ENCODE data around the gene TMEM178B. TPM values are rescaled to one million over a fixed set of nuclear protein-coding genes. Genes with fewer than 3 reads are reported as not detected.
"Not testable (repeated sequence)": the region's sequence is repeated elsewhere in the genome, so short reads cannot be mapped to it uniquely, and the experiment has no call there.

TMEM178B gene
- total and polyA plus RNA-seq, 3 experiments from 2014 or later: 0.02 to 1.1 (median 0.97) TPM

GRCh38 chr7:141161550-141162535, 88.0 kb downstream of the TMEM178B start:
- no peaks in the 10 kb centered on the region for H3K9me3 ChIP-seq (ENCODE audit: low read length)
- Mint-ChIP-seq H3K9me3 (peaks cover 0 to 2% (median 0%) of the 10 kb centered on the region in 5 donors), H3K4me3 (no peak overlapping the region), H3K27ac (no peak overlapping the region), H3K27me3 (peaks cover 7 to 22% of the 10 kb centered on the region in 2 donors), H3K4me1 (no peaks in the 10 kb centered on the region), H3K36me3 (no peaks in the 10 kb centered on the region)
- H3K27ac ChIP-seq (ENCODE audit: low read depth, low read length): no peak overlapping the region
- H3K4me1 ChIP-seq (ENCODE audit: insufficient read depth, low read length): no peaks in the 10 kb centered on the region
- H3K4me3 ChIP-seq (ENCODE audit: low read length): no peak overlapping the region
- no peaks in the 10 kb centered on the region for H3K27me3 ChIP-seq (ENCODE audit: insufficient read depth, low read length, poor library complexity, severe bottlenecking)
- H3K36me3 ChIP-seq (ENCODE audit: insufficient read depth, low read length): no peaks in the 10 kb centered on the region
- no peak for DNase-seq
- ChIA-PET POLR2A (no interaction called here), CTCF (no interaction called here)

- H3K4me3 Mint-ChIP-seq: no peak overlapping the region
- H3K4me1 ChIP-seq (ENCODE audit: insufficient read depth, low read length): no peaks in the 10 kb centered on the region
- H3K27ac Mint-ChIP-seq: no peak overlapping the region
- no peak overlapping the region for H3K27ac ChIP-seq (ENCODE audit: low read depth, low read length)
- peaks cover 0 to 24% of the 10 kb centered on the region in 2 donors for H3K27me3 Mint-ChIP-seq
- CTCF ChIA-PET: no interaction called here
- no peaks in the 10 kb centered on the region for H3K36me3 ChIP-seq (ENCODE audit: insufficient read depth, low read length)
- H3K27me3 ChIP-seq (ENCODE audit: insufficient read depth, low read length, poor library complexity, severe bottlenecking): no peaks in the 10 kb centered on the region
- POLR2A ChIA-PET: no interaction called here
- no peak for DNase-seq
- no peaks in the 10 kb centered on the region for H3K4me1 Mint-ChIP-seq
- no peaks in the 10 kb centered on the region for H3K36me3 Mint-ChIP-seq
- H3K4me3 ChIP-seq (ENCODE audit: low read length): no peak overlapping the region
- H3K9me3 ChIP-seq (ENCODE audit: low read length): no peaks in the 10 kb centered on the region
- H3K9me3 Mint-ChIP-seq: peaks cover 0 to 2% (median 0%) of the 10 kb centered on the region in 5 donors
Measured at GRCh38 chr7:141165521-141165920, 91.7 kb downstream of the TMEM178B start.

DNA sequence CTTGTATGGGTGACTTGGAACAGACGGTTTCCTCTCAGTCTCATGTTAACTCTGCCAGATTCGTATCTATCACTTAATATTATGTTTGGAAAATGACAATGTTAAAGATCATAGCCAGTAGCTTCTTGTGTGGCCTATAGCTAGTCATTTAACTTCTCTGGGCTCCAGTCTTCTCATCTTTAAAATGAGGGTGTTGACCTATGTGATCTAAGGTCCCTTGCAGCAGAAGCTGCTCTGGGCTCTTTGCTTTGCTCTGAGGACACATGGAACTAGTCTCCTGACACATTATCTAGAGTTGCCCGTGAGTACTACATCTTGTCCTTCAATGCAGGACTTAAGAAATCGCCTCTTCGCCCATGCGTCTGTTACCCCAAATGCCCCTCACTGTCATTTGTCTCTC, 93.1 kb downstream of the TMEM178B start:
- no peak for DNase-seq
- ChIA-PET POLR2A (no interaction called here), CTCF (no interaction called here)
- Histone ChIP-seq H3K27ac (ENCODE audit: low read depth, low read length) (no peak overlapping the region), H3K9me3 (ENCODE audit: low read length) (no peaks in the 10 kb centered on the region), H3K27me3 (ENCODE audit: insufficient read depth, low read length, poor library complexity, severe bottlenecking) (no peaks in the 10 kb centered on the region), H3K4me1 (ENCODE audit: insufficient read depth, low read length) (no peaks in the 10 kb centered on the region), H3K4me3 (ENCODE audit: low read length) (no peak overlapping the region), H3K36me3 (ENCODE audit: insufficient read depth, low read length) (no peaks in the 10 kb centered on the region)
- Mint-ChIP-seq H3K27ac (no peak overlapping the region), H3K27me3 (peaks cover 0 to 23% of the 10 kb centered on the region in 2 donors), H3K36me3 (no peaks in the 10 kb centered on the region), H3K9me3 (peaks cover 0 to 2% (median 0%) of the 10 kb centered on the region in 5 donors), H3K4me1 (no peaks in the 10 kb centered on the region), H3K4me3 (no peak overlapping the region)

- CTCF ChIA-PET: no interaction called here
- no peaks in the 10 kb centered on the region for H3K27me3 ChIP-seq (ENCODE audit: insufficient read depth, low read length, poor library complexity, severe bottlenecking)
- H3K4me3 Mint-ChIP-seq: no peak overlapping the region
Measured at GRCh38 chr7:141167381-141167964, 93.6 kb downstream of the TMEM178B start.

GRCh38 chr7:141169157-141169556, 95.3 kb downstream of the TMEM178B start:
- CTCF ChIA-PET; H3K4me3 ChIP-seq (ENCODE audit: low read length); H3K27ac Mint-ChIP-seq; H3K4me1 Mint-ChIP-seq; H3K9me3 ChIP-seq (ENCODE audit: low read length); DNase-seq; H3K36me3 ChIP-seq (ENCODE audit: insufficient read depth, low read length); H3K27me3 ChIP-seq (ENCODE audit: insufficient read depth, low read length, poor library complexity, severe bottlenecking); H3K27ac ChIP-seq (ENCODE audit: low read depth, low read length); POLR2A ChIA-PET; H3K36me3 Mint-ChIP-seq; H3K9me3 Mint-ChIP-seq; H3K4me1 ChIP-seq (ENCODE audit: insufficient read depth, low read length); H3K4me3 Mint-ChIP-seq: not testable (repeated sequence)
- H3K27me3 Mint-ChIP-seq: peaks cover 0 to 21% of the 10 kb centered on the region in 2 donors

More at GRCh38 chr7:141167381-141167964, 93.6 kb downstream of the TMEM178B start:
- DNase-seq: no peak
- Mint-ChIP-seq H3K27me3 (peaks cover 0 to 19% of the 10 kb centered on the region in 2 donors), H3K36me3 (no peaks in the 10 kb centered on the region), H3K9me3 (peaks cover 0 to 2% (median 0%) of the 10 kb centered on the region in 5 donors), H3K4me1 (no peaks in the 10 kb centered on the region), H3K27ac (no peak overlapping the region)
- Histone ChIP-seq H3K9me3 (ENCODE audit: low read length) (no peaks in the 10 kb centered on the region), H3K4me1 (ENCODE audit: insufficient read depth, low read length) (no peaks in the 10 kb centered on the region), H3K4me3 (ENCODE audit: low read length) (no peak overlapping the region), H3K27ac (ENCODE audit: low read depth, low read length) (no peak overlapping the region), H3K36me3 (ENCODE audit: insufficient read depth, low read length) (no peaks in the 10 kb centered on the region)
- POLR2A ChIA-PET: no interaction called here

DNA sequence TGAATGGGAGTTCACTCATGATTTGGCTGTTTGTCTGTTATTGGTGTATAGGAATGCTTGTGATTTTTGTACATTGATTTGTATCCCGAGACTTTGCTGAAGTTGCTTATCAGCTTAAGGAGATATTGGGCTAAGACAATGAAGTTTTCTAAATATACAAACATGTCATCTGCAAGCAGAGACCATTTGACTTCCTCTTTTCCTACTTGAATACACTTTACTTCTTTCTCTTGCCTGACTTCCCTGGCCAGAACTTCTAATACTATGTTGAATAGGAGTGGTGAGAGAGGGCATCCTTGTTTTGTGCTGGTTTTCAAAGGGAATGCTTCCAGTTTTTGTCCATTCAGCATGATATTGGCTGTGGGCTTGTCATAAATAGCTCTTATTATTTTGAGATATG, 101.9 kb downstream of the TMEM178B start:
- H3K9me3 Mint-ChIP-seq; H3K4me3 Mint-ChIP-seq; H3K27ac Mint-ChIP-seq; H3K9me3 ChIP-seq (ENCODE audit: low read length); H3K4me3 ChIP-seq (ENCODE audit: low read length); DNase-seq; H3K4me1 ChIP-seq (ENCODE audit: insufficient read depth, low read length); H3K36me3 Mint-ChIP-seq; H3K36me3 ChIP-seq (ENCODE audit: insufficient read depth, low read length); CTCF ChIA-PET; H3K27me3 ChIP-seq (ENCODE audit: insufficient read depth, low read length, poor library complexity, severe bottlenecking); POLR2A ChIA-PET; H3K27ac ChIP-seq (ENCODE audit: low read depth, low read length): not testable (repeated sequence)
- Mint-ChIP-seq H3K27me3 (peaks cover 0 to 11% of the 10 kb centered on the region in 2 donors), H3K4me1 (peaks cover 14 to 21% (median 17%) of the 10 kb centered on the region in 3 donors)

DNA sequence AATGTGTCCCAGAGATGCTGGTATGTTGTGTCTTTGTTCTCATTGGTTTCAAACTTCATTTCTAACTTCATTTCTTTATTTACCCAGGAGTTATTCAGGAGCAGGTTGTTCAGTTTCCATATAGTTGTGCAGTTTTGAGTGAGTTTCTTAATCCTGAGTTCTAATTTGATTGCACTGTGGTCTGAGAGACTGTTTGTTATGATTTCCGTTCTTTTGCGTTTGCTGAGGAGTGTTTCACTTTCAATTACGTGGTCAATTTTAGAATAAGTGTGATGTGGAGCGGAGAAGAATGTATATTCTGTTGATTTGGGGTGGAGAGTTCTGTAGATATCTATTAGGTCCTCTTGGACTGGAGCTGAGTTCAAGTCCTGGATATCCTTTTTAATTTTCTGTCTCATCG, 103.3 kb downstream of the TMEM178B start:
- DNase-seq; H3K4me1 ChIP-seq (ENCODE audit: insufficient read depth, low read length); H3K27me3 ChIP-seq (ENCODE audit: insufficient read depth, low read length, poor library complexity, severe bottlenecking); CTCF ChIA-PET; H3K36me3 ChIP-seq (ENCODE audit: insufficient read depth, low read length); H3K9me3 Mint-ChIP-seq; H3K4me3 ChIP-seq (ENCODE audit: low read length); H3K27me3 Mint-ChIP-seq; H3K27ac ChIP-seq (ENCODE audit: low read depth, low read length); H3K36me3 Mint-ChIP-seq; POLR2A ChIA-PET; H3K9me3 ChIP-seq (ENCODE audit: low read length): not testable (repeated sequence)
- H3K27ac Mint-ChIP-seq: peak overlapping the region; percentile 22 to 92 (median 56)
- peak overlapping the region; percentile 25 to 81 (median 77) for H3K4me3 Mint-ChIP-seq
- peaks cover 14 to 21% (median 17%) of the 10 kb centered on the region in 3 donors for H3K4me1 Mint-ChIP-seq

DNA sequence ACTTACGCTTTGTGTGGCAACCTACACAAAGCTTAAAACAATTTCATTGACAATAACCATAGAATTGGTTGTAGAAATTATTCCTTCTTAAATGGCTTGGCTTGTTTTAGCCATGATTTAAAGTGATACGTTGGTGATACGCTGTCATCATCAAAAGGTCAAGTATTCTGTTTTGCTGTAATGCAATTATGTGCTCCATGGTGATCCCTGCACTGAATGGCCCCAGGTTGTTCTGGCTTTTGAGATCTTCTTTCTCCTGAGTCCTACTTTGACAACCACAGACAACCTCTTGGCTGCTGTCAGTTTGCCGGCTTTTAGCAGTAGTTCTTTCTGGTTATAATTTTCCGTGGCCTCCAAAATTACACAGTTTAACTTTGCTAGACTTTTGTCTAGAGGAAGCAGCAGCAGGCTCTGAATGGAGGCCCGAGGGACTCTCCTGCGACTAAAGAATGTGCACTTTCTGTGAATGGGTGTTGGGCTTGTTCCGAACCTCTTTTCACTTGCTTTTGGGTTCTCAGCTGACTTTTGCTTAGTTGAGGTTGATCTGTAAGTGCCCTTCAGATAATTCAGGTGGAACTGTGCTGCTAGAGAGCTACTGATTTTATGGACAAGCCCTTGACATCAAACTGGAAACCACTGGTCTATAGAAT, 104.7 kb downstream of the TMEM178B start:
- DNase-seq: no peak
- Mint-ChIP-seq H3K27ac (no peak overlapping the region), H3K36me3 (peaks cover 0 to 3% (median 0%) of the 10 kb centered on the region in 3 donors), H3K4me1 (peaks cover 14 to 21% (median 17%) of the 10 kb centered on the region in 3 donors), H3K9me3 (no peaks in the 10 kb centered on the region), H3K27me3 (peaks cover under 1 to 4% of the 10 kb centered on the region in 2 donors), H3K4me3 (peak overlapping the region in 1 of 7 donors; percentile 37)
- Histone ChIP-seq H3K9me3 (ENCODE audit: low read length) (no peaks in the 10 kb centered on the region), H3K27ac (ENCODE audit: low read depth, low read length) (no peak overlapping the region), H3K27me3 (ENCODE audit: insufficient read depth, low read length, poor library complexity, severe bottlenecking) (no peaks in the 10 kb centered on the region), H3K4me3 (ENCODE audit: low read length) (no peak overlapping the region), H3K4me1 (ENCODE audit: insufficient read depth, low read length) (no peaks in the 10 kb centered on the region), H3K36me3 (ENCODE audit: insufficient read depth, low read length) (no peaks in the 10 kb centered on the region)
- POLR2A ChIA-PET: no interaction called here
- CTCF ChIA-PET: no interaction called here
